Thoracic aorta (tissue), 2 donors: ENCODE results near the gene MPPED2. TPM values are rescaled to one million over a fixed set of nuclear protein-coding genes. Genes with fewer than 3 reads are reported as not detected.

ENCODE experiments used
- ATAC-seq: fragments of 150-250 bp; one replicate; pipeline ENCODE4 v1.8.0; 2017; ENCODE audit warnings: low read depth; ENCODE audit not compliant: insufficient number of reproducible peaks, low FRiP score
- DNase-seq: peaks from one replicate; pipeline ENCODE4 v3.0.0-alpha.2; 2020; ENCODE audit warnings: low spot score
- H3K27ac ChIP-seq, 2 donors: fragments of 200-600 bp; sonication (generic); 1 replicate in 1 of 2; 2 replicates in 1 of 2; pipeline ENCODE4 v1.5.1; 2016; ENCODE audit warnings: mild to moderate bottlenecking in 2 of 2, moderate library complexity in 2 of 2
- H3K27me3 ChIP-seq: fragments of 200-600 bp; sonication (generic); replicated peaks from 2 replicates; pipeline ENCODE4 v1.6.0; 2016; ENCODE audit warnings: mild to moderate bottlenecking; ENCODE audit not compliant: insufficient read depth
- H3K36me3 ChIP-seq: fragments of 200-600 bp; sonication (generic); one replicate; pipeline ENCODE4 v1.5.1; 2016
- H3K4me1 ChIP-seq, 2 donors: fragments of 200-600 bp; sonication (generic); 1 replicate in 1 of 2; 2 replicates in 1 of 2; pipeline versions ENCODE4 v1.5.1 to v1.6.0; 2016; ENCODE audit warnings: low read depth in 2 of 2, mild to moderate bottlenecking in 1 of 2; ENCODE audit not compliant: control insufficient read depth in 1 of 2
- H3K4me3 ChIP-seq: fragments of 200-600 bp; sonication (generic); 2 replicates; pipeline ENCODE4 v1.5.1; 2016; ENCODE audit warnings: mild to moderate bottlenecking
- H3K9me3 ChIP-seq: fragments of 200-600 bp; sonication (generic); 2 replicates; pipeline ENCODE4 v1.5.1; 2016
- total RNA-seq, 2 donors: library from RNA; depleted of rRNA; stranded (reverse); fragments of >200 nt; gene quantifications; one replicate each; pipeline versions ENCODE4 v1.1.0 to v1.2.3, GENCODE V29; 2016
- TF ChIP-seq, protein P1 (sequence below): fragments of 200-600 bp; sonication (generic); IDR thresholded peaks from one replicate; pipeline ENCODE4 v1.5.1; 2019; ENCODE audit warnings: antibody characterized with exemption

Gene MPPED2
- total RNA-seq, 2 donors from 2014 or later = 16.0 to 18.8 TPM

DNA sequence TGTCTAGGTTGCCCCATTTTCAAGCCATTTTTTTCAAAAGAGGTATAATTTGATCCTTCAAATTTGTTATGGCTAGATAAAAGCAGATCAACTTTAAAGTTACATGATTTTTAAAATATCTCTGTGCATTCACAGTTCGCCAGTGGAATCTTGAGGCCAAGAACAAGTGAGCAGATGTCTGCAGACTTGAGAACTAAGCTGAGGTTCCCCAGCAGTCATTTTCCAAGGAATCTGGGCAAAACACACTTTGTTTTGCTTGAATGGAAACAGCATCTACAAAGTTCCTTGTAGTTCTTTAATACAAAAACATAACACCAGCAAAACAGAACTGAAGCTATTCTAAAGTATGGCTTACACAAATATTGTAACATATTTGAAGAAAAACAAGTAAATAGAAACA is 7.7 kb downstream of the MPPED2 start:
- Histone ChIP-seq H3K4me3 (no peak overlapping the region), H3K9me3 (no peaks in the 10 kb centered on the region), H3K27me3 (no peaks in the 10 kb centered on the region), H3K4me1 (peaks cover 0 to 9% of the 10 kb centered on the region in 2 donors), H3K36me3 (no peaks in the 10 kb centered on the region), H3K27ac (no peak overlapping the region)
- TF ChIP-seq, protein P1, sequence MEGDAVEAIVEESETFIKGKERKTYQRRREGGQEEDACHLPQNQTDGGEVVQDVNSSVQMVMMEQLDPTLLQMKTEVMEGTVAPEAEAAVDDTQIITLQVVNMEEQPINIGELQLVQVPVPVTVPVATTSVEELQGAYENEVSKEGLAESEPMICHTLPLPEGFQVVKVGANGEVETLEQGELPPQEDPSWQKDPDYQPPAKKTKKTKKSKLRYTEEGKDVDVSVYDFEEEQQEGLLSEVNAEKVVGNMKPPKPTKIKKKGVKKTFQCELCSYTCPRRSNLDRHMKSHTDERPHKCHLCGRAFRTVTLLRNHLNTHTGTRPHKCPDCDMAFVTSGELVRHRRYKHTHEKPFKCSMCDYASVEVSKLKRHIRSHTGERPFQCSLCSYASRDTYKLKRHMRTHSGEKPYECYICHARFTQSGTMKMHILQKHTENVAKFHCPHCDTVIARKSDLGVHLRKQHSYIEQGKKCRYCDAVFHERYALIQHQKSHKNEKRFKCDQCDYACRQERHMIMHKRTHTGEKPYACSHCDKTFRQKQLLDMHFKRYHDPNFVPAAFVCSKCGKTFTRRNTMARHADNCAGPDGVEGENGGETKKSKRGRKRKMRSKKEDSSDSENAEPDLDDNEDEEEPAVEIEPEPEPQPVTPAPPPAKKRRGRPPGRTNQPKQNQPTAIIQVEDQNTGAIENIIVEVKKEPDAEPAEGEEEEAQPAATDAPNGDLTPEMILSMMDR = no peak
- DNase-seq = no peak
- no peak for ATAC-seq

DNA sequence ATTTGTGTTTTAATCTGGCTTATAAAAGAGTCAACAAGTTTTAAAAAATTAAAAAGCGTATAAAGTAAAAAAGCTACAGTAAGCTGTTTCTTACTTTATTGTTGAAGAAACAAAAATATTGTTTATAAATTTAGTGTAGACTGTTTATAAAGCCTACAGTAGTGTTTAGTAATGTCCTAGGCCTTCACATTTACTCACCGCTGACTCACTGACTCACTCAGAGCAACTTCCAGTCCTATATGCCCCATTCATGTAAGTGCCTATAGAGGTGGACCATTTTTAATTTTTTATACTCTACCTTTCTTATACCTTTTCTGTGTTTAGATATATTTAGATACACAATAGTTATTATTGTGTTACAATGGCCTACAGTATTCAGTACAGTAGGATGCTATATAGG is 12.2 kb downstream of the MPPED2 start:
- TF ChIP-seq, protein P1 = no peak
- H3K9me3 ChIP-seq = no peaks in the 10 kb centered on the region
- no peaks in the 10 kb centered on the region for H3K27me3 ChIP-seq
- H3K4me3 ChIP-seq = no peak overlapping the region
- no peak for DNase-seq
- H3K27ac ChIP-seq = no peak overlapping the region
- ATAC-seq = no peak
- no peaks in the 10 kb centered on the region for H3K36me3 ChIP-seq
- peaks cover 6 to 33% of the 10 kb centered on the region in 2 donors for H3K4me1 ChIP-seq

DNA sequence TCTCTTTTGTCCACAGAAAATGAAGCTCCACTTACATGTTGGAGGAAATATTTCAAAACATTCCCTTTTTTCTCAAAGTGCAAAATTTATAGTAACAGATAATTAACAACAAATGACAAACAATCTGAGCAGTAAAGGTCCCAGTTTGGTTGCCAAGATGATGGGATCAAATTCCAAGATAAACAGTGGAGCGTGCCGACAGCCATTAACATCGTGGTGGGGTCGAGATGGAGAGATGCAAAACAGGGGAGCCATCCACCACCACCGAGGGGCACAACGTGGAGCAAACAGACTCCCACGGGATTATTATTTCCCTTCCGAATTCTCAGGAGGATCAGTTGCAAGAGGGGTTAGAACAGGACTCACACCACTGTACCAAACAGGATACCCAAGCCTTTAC is 17.2 kb downstream of the MPPED2 start:
- H3K9me3 ChIP-seq = no peaks in the 10 kb centered on the region
- no peak overlapping the region for H3K4me3 ChIP-seq
- ATAC-seq (no peak), DNase-seq (no peak)
- H3K4me1 ChIP-seq = peaks cover 10 to 60% of the 10 kb centered on the region in 2 donors
- peak overlapping the region; percentile 47 to 66 for H3K27ac ChIP-seq
- TF ChIP-seq, protein P1 = no peak
- no peaks in the 10 kb centered on the region for H3K36me3 ChIP-seq
- no peaks in the 10 kb centered on the region for H3K27me3 ChIP-seq

DNA sequence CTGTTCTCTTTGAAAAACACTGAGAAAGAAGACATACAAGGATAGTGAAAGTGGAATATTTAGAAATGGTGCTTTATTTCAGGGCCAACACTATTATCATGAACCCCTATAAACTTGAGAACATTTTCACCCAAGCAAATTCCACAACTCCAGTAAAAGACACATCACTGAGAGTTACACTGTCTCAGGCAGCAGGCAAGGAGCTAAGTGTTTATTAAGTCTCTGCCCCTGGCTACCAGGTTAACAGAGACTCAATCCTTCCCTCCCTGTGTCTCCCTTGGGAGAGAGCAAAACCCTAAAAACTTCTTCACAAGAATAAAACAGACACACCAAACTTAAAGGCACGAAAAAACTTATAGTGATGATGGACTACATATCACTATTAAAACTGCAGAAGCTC is 18.5 kb downstream of the MPPED2 start:
- peak overlapping the region; percentile 3 for H3K4me3 ChIP-seq
- peak overlapping the region; percentile 58 to 66 for H3K27ac ChIP-seq
- TF ChIP-seq, protein P1 = no peak
- H3K4me1 ChIP-seq = peaks cover 10 to 60% of the 10 kb centered on the region in 2 donors
- no peak for DNase-seq
- H3K36me3 ChIP-seq = no peaks in the 10 kb centered on the region
- ATAC-seq = no peak
- H3K27me3 ChIP-seq = no peaks in the 10 kb centered on the region
- H3K9me3 ChIP-seq = no peaks in the 10 kb centered on the region

DNA sequence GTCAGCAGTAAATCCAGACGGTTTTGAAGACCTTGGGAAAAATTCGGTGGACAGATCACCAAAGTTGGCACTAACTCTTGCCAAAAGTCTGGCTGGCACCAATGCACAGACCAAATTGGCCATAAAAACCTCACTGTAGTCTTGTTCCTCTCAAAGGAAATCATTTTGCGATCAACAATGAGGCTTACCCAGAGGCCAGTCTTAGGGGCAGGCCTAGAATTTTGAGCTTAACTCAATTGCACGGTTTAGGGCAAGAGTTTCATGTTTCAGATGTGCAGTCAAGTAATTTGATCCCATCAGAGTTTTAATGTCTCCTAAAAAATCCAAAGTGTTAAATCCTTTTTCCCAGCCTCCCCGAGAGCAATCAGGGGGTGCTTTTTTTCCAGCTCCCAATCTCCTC is 19.0 kb downstream of the MPPED2 start:
- no peak for DNase-seq
- Histone ChIP-seq H3K36me3 (no peaks in the 10 kb centered on the region), H3K9me3 (no peaks in the 10 kb centered on the region), H3K27me3 (no peaks in the 10 kb centered on the region), H3K4me1 (peaks cover 10 to 64% of the 10 kb centered on the region in 2 donors), H3K4me3 (peak overlapping the region; percentile 3), H3K27ac (peak overlapping the region; percentile 58 to 66)
- TF ChIP-seq, protein P1 = no peak
- peak; percentile 8 for ATAC-seq
